ENCODE measurements around the gene HOXC11. TPM values are rescaled to one million over a fixed set of nuclear protein-coding genes. Genes with fewer than 3 reads are reported as not detected.

Gene HOXC11
- total RNA-seq, 1 donor from 2014 or later, result not detected

DNA sequence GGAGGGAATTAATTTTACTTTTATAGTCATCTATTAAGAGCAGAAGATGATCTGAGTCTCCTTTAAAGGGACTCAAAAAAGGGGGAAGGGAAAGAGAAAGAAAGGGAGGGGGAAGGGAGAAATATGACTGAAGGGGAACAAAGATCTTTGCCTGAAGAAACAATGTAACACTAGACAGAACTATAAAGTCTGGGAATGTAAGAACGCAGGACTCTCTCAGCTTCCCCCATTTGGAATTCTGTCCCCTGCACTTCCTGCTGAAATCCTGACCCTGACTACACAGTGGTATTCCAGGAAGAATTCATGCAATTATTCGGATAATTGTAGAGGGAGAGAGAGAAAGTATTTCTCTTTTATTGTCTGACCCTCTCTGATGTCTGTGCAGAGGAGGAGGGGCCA lies 8.6 kb upstream of the HOXC11 start:
- Mint-ChIP-seq H3K9me3 (peaks cover 13% of the 10 kb centered on the region), H3K4me3 (no peak overlapping the region), H3K27ac (no peak overlapping the region), H3K36me3 (peaks cover 2% of the 10 kb centered on the region), H3K4me1 (no peaks in the 10 kb centered on the region), H3K27me3 (ENCODE audit: insufficient read depth, low read depth) (peaks cover 94% of the 10 kb centered on the region)
- peak; percentile 19 for TF ChIP-seq EZH2phosphoT487 (IDR thresholded peaks at IDR 0.05)
- TF ChIP-seq, protein P1, sequence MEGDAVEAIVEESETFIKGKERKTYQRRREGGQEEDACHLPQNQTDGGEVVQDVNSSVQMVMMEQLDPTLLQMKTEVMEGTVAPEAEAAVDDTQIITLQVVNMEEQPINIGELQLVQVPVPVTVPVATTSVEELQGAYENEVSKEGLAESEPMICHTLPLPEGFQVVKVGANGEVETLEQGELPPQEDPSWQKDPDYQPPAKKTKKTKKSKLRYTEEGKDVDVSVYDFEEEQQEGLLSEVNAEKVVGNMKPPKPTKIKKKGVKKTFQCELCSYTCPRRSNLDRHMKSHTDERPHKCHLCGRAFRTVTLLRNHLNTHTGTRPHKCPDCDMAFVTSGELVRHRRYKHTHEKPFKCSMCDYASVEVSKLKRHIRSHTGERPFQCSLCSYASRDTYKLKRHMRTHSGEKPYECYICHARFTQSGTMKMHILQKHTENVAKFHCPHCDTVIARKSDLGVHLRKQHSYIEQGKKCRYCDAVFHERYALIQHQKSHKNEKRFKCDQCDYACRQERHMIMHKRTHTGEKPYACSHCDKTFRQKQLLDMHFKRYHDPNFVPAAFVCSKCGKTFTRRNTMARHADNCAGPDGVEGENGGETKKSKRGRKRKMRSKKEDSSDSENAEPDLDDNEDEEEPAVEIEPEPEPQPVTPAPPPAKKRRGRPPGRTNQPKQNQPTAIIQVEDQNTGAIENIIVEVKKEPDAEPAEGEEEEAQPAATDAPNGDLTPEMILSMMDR (IDR thresholded peaks at IDR 0.05), result no peak
- peak; percentile 54 for TF ChIP-seq EZH2 (IDR thresholded peaks at IDR 0.05)
- no peak overlapping the region for H3K27ac ChIP-seq
- H3K27me3 ChIP-seq, result peaks cover 100% of the 10 kb centered on the region
- no peaks in the 10 kb centered on the region for H3K79me2 ChIP-seq (ENCODE audit: low read depth)
- no peak overlapping the region for H3K9ac ChIP-seq
- peaks cover 75% of the 10 kb centered on the region for H4K20me1 ChIP-seq (ENCODE audit: low read depth)
- no peaks in the 10 kb centered on the region for H3K9me3 ChIP-seq (ENCODE audit: low read depth)
- H3K4me1 ChIP-seq, result no peaks in the 10 kb centered on the region
- H3F3A ChIP-seq (ENCODE audit: low read depth), result no peaks in the 10 kb centered on the region
- H2AFZ ChIP-seq (replicated peaks), result no peak overlapping the region
- no peaks in the 10 kb centered on the region for H3K36me3 ChIP-seq
- no peak overlapping the region for H3K4me2 ChIP-seq
- DNase-seq (ENCODE audit: low spot score), result no peak
- no peak overlapping the region for H3K4me3 ChIP-seq

DNA sequence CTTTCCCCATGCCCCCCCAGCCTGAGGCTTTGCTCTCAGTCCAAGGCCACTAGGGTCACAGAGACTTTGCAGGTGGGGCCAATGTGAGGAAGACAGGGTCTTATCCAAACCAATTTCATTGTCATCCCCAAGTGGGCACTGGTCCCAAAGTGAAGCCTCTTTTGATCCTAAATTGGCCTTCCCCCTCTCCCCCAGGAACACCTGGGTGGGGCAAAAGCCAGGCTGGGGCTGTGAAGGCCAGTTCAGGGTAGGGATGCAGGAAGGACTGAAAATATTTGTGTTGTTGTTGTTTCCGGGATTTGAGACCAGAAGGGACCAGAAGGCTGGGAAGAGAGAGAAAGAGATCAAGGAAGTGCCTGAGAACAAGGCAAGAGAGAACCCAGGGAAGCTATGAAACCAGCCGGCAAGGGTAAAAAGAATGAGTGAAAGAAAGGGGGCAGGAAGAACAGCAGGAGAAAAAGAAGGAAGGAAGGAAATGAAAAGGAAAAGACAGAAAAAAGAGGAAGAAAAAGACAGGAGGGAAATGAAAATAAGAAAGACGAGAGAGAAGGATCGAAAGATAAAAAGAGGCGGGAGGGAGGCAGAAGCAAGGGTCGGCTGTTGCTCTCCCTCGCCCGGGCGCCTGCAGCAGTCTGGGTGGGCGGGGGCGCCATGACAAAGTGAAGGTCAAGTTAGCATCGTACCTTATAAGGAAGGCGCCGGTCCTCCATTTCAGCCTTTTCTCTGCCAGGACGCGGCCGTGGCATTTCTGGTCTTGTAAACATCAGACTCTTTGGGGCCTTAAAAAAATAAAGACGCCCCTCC lies 7.4 kb upstream of the HOXC11 start:
- no peak for DNase-seq (ENCODE audit: low spot score)
- H3K27ac ChIP-seq, result no peak overlapping the region
- Mint-ChIP-seq H3K36me3 (peaks cover 2% of the 10 kb centered on the region), H3K4me1 (no peaks in the 10 kb centered on the region), H3K9me3 (peaks cover 9% of the 10 kb centered on the region), H3K27ac (no peak overlapping the region), H3K27me3 (ENCODE audit: insufficient read depth, low read depth) (peaks cover 94% of the 10 kb centered on the region), H3K4me3 (no peak overlapping the region)
- TF ChIP-seq EZH2 (IDR thresholded peaks at IDR 0.05) (no peak), EZH2phosphoT487 (IDR thresholded peaks at IDR 0.05) (no peak)
- TF ChIP-seq, protein P1 (IDR thresholded peaks at IDR 0.05), result no peak
- no peak overlapping the region for H3K4me3 ChIP-seq
- no peak overlapping the region for H3K4me2 ChIP-seq
- H3K79me2 ChIP-seq (ENCODE audit: low read depth), result no peaks in the 10 kb centered on the region
- H3K27me3 ChIP-seq, result peaks cover 100% of the 10 kb centered on the region
- no peaks in the 10 kb centered on the region for H3K4me1 ChIP-seq
- H2AFZ ChIP-seq (replicated peaks), result no peak overlapping the region
- H4K20me1 ChIP-seq (ENCODE audit: low read depth), result peaks cover 77% of the 10 kb centered on the region
- H3K36me3 ChIP-seq, result no peaks in the 10 kb centered on the region
- no peaks in the 10 kb centered on the region for H3F3A ChIP-seq (ENCODE audit: low read depth)
- H3K9me3 ChIP-seq (ENCODE audit: low read depth), result no peaks in the 10 kb centered on the region
- no peak overlapping the region for H3K9ac ChIP-seq

DNA sequence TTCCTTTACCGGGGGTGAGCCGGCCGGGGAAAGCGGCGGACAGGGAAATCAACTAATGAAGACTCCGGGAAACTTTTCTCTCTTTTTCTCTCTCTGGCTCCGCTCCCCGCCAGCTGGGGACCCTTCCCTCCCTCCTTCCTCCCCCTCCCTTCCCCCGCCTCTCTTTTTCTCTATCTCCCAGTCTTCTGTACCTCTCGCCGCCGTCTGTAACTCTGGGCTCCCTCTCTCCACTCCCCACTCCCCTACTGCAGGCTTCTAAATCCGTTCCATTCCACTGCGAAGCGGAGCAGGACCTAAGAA lies 6.9 kb upstream of the HOXC11 start:
- DNase-seq (ENCODE audit: low spot score), result no peak
- Histone ChIP-seq H3K4me1 (no peaks in the 10 kb centered on the region), H2AFZ (replicated peaks) (no peak overlapping the region), H3K27me3 (peaks cover 100% of the 10 kb centered on the region), H3K4me3 (no peak overlapping the region), H3K9ac (no peak overlapping the region), H3K9me3 (ENCODE audit: low read depth) (no peaks in the 10 kb centered on the region), H3F3A (ENCODE audit: low read depth) (no peaks in the 10 kb centered on the region), H4K20me1 (ENCODE audit: low read depth) (peaks cover 82% of the 10 kb centered on the region), H3K27ac (no peak overlapping the region), H3K79me2 (ENCODE audit: low read depth) (no peaks in the 10 kb centered on the region), H3K36me3 (no peaks in the 10 kb centered on the region), H3K4me2 (no peak overlapping the region)
- peaks cover 2% of the 10 kb centered on the region for H3K36me3 Mint-ChIP-seq
- TF ChIP-seq, protein P1 (IDR thresholded peaks at IDR 0.05), result no peak
- TF ChIP-seq EZH2 (IDR thresholded peaks at IDR 0.05) (no peak), EZH2phosphoT487 (IDR thresholded peaks at IDR 0.05) (no peak)
- no peak overlapping the region for H3K4me3 Mint-ChIP-seq
- H3K27ac Mint-ChIP-seq, result no peak overlapping the region
- H3K4me1 Mint-ChIP-seq, result no peaks in the 10 kb centered on the region
- H3K9me3 Mint-ChIP-seq, result peaks cover 9% of the 10 kb centered on the region
- peaks cover 95% of the 10 kb centered on the region for H3K27me3 Mint-ChIP-seq (ENCODE audit: insufficient read depth, low read depth)

Measured in neural progenitor cell (in vitro differentiated cells).